HG03135 (cell line): Measurements from ENCODE around the gene MFSD2A.
A peak's percentile ranks its signal among the peaks of the same experiment; 100 is the strongest.
"Not testable (repeated sequence)": the region's sequence is repeated elsewhere in the genome, so short reads cannot be mapped to it uniquely, and the experiment has no call there.

Experiments
- ATAC-seq: cut with Tn5 transposase; IDR thresholded peaks from one replicate; pipeline ENCODE4 v1.9.1; 2021; ENCODE audit warnings: mild to moderate bottlenecking, moderate library complexity; ENCODE audit not compliant: unreplicated experiment

The MFSD2A gene

DNA sequence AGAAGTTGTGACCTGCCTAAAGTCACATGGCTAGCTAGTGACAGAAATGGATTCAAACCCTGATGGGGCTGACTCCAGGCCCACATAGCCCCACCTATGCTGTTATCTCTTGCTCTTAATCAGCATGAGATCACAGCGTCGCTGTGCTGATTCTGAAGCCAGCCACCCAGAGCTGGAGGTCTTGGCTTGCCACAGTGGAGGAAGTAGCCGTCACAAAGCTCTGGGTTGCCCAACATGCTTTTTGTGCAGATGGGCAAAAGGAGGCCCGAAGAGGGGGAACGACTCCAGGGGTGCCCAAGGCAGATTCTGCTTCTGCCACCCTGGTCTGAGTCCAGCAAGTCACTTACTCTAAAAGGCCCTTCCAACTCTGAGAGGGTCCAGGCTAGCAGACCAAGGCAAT lies 14.7 kb upstream of the MFSD2A start:
- no peak for ATAC-seq

DNA sequence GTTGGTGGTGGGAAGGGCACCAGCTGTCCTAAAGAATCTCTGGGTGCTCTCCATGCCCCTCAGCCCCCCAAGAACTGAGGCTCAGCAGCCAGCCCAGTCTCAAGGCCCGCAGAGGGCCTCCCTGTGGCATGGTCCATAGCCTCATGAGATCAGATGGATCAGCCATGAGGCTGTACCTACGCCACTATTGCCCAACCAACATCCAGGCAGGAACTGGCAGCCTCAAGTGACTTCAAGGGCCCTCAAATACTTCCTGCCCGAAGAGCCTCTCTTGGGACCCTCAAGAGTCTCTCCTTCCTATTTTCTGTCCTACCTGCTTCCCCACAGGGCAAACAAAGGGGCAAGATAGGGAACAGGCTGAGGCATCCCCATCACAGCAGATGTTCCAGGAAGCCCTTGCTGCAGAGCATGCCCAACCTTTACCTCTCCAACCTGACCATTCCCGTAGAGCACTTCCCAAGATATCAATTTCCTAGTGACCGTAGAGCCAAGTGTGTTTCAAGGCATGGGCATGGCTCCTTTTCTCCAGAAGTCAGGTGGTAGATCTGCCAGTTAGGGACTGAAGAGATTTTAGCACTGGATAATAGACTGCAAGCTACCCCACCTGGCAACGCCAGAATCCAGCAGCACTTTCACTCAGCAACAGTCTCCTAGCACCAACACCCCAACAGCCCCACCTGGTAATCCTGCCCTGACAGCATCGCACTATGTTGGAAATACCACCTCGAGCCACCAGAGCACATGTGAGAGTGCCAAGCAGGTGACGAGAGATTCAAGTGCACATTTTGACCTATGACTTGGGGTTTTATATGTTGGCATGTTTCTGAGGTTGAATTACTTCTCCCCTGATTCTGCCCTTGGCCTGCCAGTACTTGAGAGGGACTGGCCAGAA lies 13.7 kb upstream of the MFSD2A start:
- ATAC-seq, result no peak

DNA sequence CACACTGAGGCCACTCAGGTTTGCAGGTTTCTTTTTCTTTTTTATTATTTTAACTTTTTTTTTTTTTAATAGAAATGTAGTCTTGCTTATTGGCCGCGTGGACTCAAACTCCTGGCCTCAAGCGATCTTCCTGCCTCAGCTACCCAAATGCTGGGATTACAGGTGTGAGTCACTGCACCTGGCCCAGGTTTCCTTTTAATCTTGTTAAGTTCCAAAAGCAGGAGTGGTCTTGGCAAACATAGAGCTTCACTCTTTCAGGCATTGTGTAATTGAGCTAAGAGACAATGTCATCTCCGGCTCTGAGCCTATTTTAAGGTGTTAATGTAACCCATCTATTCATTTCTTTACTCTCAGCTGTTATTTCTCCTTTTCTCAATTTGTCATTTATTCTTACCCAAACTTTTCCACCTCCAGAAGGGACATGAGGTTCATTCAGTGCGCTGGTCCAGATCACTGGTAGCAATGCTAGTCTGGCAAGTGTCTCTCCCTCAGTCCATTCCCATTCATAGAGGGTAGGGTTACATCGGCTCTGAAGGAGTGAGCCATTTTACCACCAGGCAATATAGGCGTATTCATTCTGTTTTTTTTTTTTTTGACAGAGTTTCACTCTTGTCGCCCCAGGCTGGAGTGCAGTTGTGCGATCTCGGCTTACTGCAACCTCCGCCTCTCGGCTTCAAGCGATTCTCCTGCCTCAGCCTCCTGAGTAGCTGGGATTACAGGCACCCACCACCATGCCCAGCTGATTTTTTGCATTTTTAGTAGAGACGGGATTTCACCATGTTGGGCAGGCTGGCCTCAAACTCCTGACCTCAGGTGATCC lies 11.3 kb upstream of the MFSD2A start:
- ATAC-seq, result no peak

DNA sequence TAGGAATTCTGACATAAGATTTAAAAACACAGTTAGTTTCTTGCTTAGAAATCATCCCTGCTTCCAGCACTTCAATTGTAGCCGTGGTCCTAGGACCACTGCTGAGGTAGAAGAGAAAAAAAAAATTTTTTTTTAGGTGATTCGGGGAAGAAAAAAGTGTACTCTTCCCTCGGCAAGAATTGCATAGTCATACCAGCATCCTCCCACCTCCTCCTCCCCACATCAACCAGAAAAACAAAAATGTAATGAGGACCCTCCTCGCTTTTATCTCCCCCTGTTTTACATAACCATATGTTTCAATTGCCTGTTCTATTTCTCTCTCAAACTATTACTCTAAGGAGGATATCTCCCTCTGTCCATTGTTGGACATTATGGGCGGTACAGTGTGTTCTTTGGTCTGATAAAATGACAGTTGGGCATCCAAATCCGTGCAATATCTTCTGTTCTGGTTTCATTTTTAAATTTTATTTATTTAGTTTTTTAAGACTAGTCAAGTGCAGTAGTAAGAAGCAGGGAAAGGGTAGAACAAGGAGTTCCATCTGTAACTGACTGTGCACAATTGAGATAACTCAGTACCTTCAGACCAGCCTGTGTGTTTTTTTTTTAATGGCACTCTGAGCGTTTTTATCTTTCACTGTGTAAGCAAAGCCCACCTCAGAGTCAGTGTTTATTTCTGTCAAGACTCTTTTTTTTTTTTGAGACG lies 10.4 kb upstream of the MFSD2A start:
- ATAC-seq, result no peak

DNA sequence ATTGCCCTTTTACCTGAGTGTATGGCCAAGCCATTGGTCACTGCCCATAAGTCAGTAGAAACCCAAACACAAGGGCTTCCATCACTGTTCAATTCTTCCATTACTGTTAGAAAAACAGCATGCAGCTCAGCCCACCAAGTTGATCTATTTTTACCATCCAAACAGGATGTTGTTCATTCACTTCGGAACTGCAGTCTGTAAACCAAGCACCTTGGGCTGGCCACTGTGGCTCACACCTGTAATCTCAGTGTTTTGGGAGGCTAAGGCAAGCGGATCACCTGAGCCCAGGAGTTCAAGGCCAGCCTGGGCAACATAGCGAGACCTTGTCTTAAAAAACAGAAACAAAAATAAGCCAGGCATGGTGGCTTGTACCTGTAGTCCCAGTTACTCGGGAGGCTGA lies 8.7 kb upstream of the MFSD2A start:
- no peak for ATAC-seq

DNA sequence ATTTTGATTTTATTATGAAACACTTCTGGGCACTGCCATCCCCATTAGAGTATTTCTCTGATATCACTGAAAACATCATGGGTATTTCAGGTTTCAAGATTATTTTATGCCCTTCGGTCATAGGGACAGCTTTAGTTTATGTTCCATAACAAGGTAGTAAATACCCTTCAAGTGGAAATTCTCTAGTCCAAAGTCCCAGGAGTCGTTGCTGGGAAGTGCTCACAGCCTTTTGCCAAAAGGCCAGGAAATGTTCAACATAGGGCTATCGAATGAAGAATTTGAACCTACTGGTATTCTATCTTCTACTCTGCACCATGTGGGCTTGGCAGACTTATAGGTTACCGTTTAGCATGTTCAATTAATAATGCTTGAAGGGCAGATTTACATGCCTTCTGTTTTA lies 7.7 kb upstream of the MFSD2A start:
- no peak for ATAC-seq

DNA sequence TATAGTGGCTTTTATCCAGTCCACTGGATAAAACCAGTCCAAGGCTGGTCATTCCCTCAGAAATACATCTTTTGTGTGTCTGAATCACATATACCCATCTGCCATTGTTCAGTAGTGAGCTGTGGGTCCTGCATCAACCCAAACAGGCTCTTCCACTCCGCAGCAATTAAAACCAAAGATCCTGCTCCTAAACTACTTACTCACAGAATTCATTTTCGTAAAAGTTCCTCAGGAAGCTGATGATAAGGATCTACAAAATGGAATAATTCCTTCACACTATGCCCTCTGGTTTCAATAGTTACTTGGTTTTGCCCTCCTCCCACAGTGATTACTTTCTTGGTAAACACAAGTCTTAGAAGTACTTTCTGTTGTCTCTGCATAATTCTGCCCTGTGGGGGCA lies 5.1 kb upstream of the MFSD2A start:
- no peak for ATAC-seq

DNA sequence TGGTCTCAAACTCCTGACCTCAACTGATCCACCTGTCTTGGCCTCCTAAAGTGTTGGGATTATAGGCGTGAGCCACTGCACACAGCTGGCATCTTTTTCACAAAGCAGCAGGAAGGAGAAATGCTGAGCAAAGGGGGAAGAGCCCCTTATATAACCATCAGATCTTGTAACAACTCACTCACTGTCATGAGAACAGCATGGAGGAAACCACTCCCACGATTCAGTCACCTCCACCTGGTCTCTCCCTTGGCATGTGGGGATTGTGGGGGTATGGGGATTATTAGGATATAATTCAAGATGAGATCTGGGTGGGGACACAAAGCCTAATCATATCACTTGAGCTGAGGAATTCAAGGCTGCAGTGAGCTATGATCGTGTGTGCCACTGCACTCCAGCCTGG lies 3.0 kb upstream of the MFSD2A start:
- ATAC-seq, result no peak

DNA sequence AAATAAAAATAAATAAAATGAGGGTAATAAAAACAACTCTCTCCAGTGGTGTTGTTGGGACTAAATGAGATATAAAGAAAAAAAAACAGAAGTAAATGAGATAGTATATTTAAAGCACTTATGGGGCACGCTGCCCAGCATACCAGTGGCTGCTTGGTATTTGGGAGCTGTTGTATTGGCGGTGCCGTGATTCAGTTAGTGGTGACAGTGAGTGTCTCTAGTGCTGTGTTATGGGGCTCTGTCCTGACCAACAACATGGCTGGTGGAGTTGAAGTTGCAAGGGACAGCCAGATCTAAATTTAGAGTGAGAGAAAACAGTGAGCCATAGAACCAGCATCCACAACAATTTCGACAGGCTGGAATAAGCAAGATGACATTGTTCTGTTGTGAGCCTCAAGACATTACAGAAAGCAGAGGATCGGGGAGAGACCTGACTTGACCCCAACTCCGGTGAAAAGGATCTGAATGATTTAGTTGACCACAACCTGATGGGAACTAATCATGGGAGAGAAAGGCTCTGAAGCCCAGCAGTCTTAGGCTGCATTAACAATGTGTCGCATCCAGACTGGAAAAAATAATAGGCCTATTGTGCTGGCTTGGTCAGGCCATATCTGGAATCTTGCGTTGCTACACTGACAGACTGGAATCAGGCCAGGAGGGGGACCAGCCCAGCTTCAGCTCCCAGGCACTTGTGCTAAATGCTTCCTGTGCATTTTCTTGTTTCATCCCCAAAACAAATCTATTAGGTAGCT lies 2.4 kb upstream of the MFSD2A start:
- ATAC-seq, result no peak

DNA sequence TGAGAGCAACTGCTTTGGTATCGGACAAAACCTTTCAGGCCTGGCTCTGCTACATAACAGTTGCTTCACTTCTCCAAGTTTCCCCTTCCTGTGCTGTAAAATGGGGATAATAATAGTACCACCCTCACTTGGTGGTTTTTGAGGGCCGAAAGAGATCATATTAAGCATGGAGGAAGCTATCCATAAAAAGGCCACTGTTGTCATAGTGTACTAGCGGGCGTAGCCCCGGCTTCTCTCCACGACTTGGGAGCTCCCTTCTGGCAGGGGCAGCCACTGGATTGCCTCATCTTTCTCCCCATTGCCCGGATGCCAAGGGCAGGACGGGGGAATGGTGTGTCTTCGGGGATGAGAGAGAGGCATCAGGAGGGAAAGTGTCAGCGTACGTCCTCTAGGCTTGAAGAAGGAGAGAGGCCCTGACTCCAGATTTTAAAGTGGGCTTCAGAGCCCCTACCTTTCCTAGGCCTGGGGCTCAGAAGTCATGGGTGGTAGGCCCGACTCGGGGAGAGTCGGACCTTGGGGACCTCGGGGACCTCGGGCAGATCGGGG lies 548 bp upstream of the MFSD2A start:
- ATAC-seq, result no peak

DNA sequence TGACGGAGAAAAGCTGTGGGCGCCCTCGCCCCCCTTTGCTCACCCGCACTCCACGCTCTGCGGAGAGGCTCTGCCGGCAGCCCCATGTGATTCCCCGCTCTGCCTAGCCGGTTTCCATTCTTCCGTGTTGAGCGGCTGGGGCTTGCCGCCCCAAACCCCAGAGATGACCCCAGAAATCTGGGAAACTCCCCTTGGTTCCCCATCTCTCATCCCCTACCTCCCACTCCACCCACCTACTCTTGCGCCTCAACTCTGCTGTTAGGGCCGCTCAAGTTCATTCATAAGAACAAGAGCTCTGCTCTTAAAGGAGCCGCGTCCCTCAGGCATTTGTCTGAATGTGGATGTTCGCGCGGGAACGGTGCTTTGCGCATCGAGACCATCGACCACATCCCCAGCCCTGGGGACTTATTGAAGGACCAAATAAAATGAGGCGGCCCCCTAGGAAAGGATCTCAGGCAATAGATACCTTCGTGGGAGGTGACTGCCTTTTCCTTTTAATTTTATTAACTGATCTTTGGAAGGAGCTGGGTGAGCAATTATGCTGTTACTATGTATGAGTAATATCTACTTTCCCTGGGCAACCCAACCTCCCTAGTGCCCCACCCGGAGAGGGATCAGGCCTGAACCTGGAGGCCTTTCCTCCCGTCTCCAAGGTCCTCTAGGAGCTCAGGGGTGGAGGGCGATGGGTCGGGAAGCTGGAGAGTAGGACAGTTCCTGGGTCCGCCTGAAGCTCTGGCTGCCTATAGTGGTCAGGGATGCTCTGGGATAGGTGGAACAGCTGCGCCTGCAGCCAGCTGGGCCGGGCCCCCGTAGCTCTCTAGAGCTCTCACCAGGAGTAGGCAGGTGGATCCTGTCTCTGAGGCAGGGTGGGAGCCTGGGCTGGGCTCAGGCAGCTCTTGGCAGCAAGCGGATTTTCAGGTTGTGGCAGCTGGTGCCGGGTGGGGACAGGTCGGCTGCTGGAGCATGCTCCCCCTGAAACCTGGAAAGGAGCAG lies 898 bp downstream of the MFSD2A start:
- ATAC-seq, result peak; percentile 35

DNA sequence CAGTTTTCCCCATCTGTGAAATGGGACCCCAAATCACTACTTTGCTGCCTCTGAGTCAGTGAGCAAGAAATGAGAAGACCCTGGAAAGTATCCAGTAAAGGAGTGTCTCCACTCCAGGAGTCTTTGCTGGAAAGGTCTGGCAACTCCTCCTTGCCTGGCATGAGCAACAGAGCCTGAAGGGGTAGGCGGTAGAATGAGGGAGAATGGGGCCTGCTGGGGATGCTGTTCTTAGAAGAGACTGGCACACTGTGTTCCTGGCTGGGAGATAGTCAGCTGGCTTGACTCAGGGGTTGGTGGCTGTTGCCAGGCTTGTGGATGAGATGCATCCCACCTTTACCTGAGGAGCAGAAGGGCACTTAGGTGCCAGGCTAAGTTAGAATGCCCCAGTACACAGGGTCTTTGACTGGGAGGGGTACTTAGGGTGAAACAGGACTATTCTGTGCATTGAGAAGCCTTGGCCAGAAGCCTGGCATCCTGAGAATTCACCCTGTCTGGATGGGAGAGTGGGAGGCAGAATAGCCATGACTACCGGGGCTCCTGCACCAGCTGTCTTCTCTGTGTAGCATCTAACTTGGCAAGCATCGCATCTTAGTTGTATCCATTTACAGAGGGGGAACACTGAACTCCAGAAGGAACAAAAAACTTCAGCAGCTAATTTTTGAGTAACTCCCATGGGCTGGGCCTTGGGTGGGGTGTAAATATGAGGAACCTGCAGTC lies 2.5 kb downstream of the MFSD2A start:
- no peak for ATAC-seq

DNA sequence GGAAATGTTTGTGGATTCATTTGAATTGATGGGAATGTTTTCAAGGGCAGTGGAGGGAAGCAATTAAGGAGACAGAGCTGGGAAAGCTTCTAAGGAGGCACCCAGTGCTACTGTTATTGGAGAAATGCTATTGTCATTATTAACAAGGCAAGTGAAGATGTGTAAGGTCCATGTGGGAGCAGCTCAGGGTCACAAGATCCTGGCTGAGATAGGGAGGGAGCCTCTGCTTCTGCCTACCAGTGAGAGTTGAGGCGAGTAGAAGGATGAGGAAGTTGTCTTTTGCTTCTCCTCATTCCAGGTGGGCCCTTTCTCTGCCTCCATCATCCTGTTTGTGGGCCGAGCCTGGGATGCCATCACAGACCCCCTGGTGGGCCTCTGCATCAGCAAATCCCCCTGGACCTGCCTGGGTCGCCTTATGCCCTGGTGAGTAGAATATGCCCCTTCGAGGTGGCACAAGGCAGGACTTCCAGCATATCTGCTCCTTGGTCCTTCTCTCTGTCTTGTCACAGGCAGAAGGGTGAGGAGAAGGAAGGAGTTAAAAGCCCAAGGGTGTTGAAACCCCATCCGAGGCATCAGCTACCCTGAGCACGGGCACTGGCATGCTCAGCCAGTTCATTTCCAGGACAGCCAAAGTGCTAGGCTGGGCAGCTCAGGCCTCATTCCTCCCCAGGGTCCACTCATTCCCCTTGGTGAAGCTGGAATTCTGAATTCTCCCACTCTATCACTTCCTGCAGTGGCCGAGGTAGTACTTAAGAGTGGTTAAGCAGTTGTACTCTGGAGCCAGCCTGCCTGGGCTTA lies 3.7 kb downstream of the MFSD2A start:
- no peak for ATAC-seq

DNA sequence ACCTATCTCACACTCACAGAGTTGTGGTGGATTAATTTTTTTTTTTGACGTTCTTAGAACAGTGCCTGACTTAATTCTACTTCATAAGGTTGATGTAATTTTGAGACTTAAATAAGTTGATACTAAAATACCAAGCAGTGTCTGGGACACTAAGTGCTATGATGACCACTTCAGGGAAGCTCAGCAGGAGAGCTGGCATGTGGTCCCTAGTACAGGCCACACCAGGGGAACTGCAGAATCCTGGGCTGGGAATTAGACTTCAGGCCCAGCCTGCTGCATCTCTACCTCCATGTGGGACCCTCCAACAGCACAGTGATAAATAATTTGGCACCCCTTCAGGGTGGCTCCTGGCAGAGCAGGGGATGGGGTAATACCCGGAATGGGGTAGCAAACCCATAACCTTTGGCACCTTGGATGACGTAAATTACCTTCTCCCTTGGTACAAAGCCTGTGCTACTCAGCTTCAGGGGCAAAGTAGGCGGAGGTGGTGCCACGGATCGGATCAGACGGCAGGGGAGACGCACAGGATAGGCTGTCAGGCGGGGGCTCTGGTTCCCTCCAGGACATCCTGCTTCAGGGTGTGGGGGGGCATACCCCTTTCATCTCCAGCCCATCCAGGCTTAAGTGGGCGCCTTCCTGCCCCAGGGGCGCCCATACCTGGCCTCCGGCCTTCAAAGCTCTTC lies 4.8 kb downstream of the MFSD2A start:
- no peak for ATAC-seq

DNA sequence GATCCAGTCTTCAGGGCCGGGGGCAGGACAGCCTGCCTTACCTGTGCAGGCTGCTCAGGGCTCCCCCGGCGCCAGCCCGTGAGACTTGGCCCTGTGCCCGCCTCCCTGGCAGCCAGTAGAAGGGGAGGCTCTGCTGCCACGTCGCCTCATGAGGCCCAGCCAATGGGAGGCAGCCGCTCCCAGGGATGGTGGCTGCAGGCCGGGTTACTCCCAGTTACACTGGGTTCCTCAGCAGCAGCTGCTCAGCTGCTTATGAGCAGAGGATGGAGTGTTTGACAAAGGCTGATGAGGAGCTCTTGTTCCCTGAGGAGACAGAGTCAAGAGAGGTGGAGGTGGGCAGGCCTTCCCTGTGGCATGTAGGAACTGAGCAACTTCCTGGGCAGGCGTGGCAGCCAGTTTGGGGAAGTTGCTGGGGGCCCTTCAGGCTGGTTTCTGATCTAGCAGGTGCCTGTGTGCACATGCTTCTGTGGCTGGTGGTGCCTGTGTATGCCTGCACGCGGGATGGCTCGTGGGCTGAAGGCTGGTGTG lies 5.5 kb downstream of the MFSD2A start:
- peak; percentile 64 for ATAC-seq

DNA sequence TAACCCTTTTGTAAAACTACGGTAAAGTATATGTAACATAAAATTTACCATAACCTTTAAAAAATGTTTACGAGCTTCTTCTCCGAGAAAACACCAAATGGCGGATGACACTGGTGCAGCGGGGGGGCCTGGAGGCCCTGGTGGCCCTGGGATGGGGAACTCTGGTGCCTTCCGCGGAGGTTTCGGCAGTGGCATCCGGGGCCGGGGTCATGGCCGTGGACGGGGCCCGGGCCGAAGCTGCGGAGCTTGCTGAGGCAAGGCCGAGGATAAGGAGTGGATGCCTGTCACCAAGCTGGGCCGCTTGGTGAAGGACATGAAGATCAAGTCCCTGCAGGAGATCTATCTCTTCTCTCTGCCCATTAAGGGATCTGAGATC lies 7.5 kb downstream of the MFSD2A start:
- ATAC-seq, result no peak

DNA sequence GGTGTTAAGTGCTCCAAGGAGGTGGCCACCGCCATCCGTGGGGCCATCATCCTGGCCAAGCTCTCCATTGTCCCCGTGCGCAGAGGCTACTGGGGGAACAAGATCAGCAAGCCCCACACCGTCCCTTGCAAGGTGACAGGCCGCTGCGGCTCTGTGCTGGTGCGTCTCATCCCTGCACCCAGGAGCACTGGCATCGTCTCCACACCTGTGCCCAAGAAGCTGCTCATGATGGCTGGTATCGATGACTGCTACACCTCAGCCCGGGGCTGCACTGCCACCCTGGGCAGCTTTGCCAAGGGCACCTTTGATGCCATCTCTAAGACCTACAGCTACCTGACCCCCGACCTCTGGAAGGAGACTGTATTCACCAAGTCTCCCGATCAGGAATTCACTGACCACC lies 8.0 kb downstream of the MFSD2A start:
- ATAC-seq, result not testable (repeated sequence)
